H1 (cell line): ENCODE measurements around the gene TFPT. TPM values are rescaled to one million over a fixed set of nuclear protein-coding genes. Genes with fewer than 3 reads are reported as not detected.

ENCODE experiments used
- CEBPB ChIP-seq: IDR thresholded peaks from 2 replicates; pipeline ENCODE4 v1.6.1; 2012; ENCODE audit warnings: low read depth, low read length
- CHD2 ChIP-seq: IDR thresholded peaks from 2 replicates; pipeline ENCODE4 v1.6.1; 2012; ENCODE audit warnings: low read length, improper control_type of control experiment
- CHD7 ChIP-seq: fragments of 300-600 bp; sonication (generic); IDR thresholded peaks from 2 replicates; pipeline ENCODE4 v1.7.1; 2012; ENCODE audit warnings: low read length, moderate library complexity, mild to moderate bottlenecking, inconsistent platforms; ENCODE audit not compliant: insufficient replicate concordance
- EP300 ChIP-seq, 2 experiments: IDR thresholded peaks; 1 replicate in 1 of 2; 2 replicates in 1 of 2; pipeline ENCODE4 v1.6.1; 2011 to 2012; ENCODE audit warnings: low read depth in 2 of 2, low read length in 2 of 2, mild to moderate bottlenecking in 2 of 2, borderline replicate concordance in 1 of 2, inconsistent platforms in 1 of 2, moderate library complexity in 1 of 2
- JUN ChIP-seq: IDR thresholded peaks from 2 replicates; pipeline ENCODE4 v1.6.1; 2011; ENCODE audit warnings: low read depth, mild to moderate bottlenecking, improper control_type of control experiment, low read length
- PHF8 ChIP-seq: fragments of 200-600 bp; sonication (generic); conservative IDR thresholded peaks from 2 replicates; pipeline ENCODE4 v1.7.1; 2012; ENCODE audit warnings: low read depth, mild to moderate bottlenecking, inconsistent platforms, low read length, moderate library complexity
- RAD21 ChIP-seq, 2 experiments: IDR thresholded peaks in 1 of 2; conservative IDR thresholded peaks in 1 of 2; 2 replicates each; pipeline ENCODE4 v1.6.1; 2011; ENCODE audit warnings: low read depth in 2 of 2, low read length in 2 of 2, improper control_type of control experiment in 1 of 2, inconsistent platforms in 1 of 2, mild to moderate bottlenecking in 1 of 2, moderate library complexity in 1 of 2
- SP1 ChIP-seq: IDR thresholded peaks from 2 replicates; pipeline ENCODE4 v1.6.1; 2011; ENCODE audit warnings: low read depth, low read length
- SP4 ChIP-seq: IDR thresholded peaks from 2 replicates; pipeline ENCODE4 v1.6.1; 2012; ENCODE audit warnings: low read length, inconsistent platforms
- SUZ12 ChIP-seq: fragments of 200-600 bp; sonication (generic); IDR thresholded peaks from 2 replicates; pipeline ENCODE4 v1.6.1; 2012; ENCODE audit warnings: mild to moderate bottlenecking, inconsistent platforms, low read length, moderate library complexity, mixed read lengths
- polyA plus RNA-seq, 7 experiments: library from polyadenylated mRNA; depleted of rRNA in 3 of 7; stranded (reverse) in 5 of 7; unstranded in 2 of 7; fragments of >200 nt in 5 of 7; fragments of 200-250 nt in 2 of 7; gene quantifications; 1 replicate in 5 of 7; 2 replicates in 1 of 7; 4 replicates in 1 of 7; pipeline versions ENCODE4 v1.2.1 to v1.2.3, GENCODE V29; 2011 to 2013; ENCODE audit warnings: missing spikeins in 2 of 7, mixed read lengths in 2 of 7
- total RNA-seq: library from RNA; stranded (reverse); fragmentation: NEBNext Ultra II Directional; extraction: Animal tissue kit (Norgen Biotek cat#: 25700); gene quantifications from 2 replicates; pipeline ENCODE4 v1.2.1, GENCODE V29; 2021

TFPT gene
- total and polyA plus RNA-seq, 2 of the 8 experiments (the other 6 are each of a cell fraction or from before 2014, with no cell fraction given), result 10.4 to 17.7 TPM

DNA sequence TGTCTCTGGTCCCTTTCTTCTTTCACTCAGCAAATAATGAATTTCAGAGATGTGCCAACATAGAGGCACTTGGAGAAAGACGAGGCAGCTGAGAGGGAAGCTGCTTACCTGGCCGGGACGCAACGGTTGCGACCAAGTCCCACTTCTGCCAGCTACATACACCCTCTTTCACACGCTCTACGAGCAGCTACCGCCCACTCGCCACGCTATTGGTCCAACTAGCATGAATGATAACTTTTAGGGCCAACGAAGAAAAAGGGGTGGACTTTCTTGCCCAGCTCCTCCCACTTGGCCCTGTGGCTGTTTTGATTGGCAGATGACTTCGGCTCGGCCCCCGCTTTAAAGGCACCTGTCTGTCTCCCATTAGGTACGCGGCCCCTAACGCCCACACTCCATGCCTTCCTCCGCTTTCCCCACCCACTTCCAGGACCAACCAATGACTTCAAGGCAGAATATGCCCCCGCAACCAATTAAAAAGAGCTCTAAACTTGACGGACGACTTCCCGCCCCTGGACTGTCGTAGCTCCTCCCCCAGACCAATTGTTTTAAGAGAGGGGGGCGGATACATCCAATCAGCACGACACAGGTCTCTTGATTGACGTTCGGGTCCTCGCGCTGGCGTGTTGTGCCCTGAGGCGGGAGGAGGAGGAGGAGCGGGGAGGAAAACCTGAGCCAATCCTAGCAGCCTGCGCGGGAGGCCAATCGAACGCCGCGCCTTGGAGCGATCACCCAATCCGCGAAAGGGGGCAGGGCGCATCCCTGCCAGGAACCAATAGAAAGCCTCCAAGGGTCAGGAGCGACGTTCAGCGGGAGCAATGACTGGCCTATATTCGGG lies 21.6 kb upstream of the TFPT start (continued):
- TF ChIP-seq CHD7 (no peak), SP4 (peak; percentile 96), JUN (no peak), RAD21 (IDR thresholded peaks at IDR 0.05 in 1 of 2, conservative IDR thresholded peaks at IDR 0.05 in 1 of 2; ENCODE audit: low read depth in 2 of 2, low read length in 2 of 2) (no peak), CEBPB (no peak), SUZ12 (no peak), CHD2 (peak; percentile 94), SP1 (peak; percentile 99), EP300 (IDR thresholded peaks at IDR 0.05; ENCODE audit: borderline replicate concordance in 1 of 2, low read depth in 2 of 2, low read length in 2 of 2) (no peak), PHF8 (no peak)
